Muscle layer of colon (tissue), 2 donors: ENCODE results near the gene PLIN5.
"Not testable (repeated sequence)": the region's sequence is repeated elsewhere in the genome, so short reads cannot be mapped to it uniquely, and the experiment has no call there.

ENCODE experiments used
- H3K27ac ChIP-seq: one replicate; pipeline ENCODE4 v1.7.0; 2013; ENCODE audit warnings: low read depth, mild to moderate bottlenecking, low read length, moderate library complexity
- H3K27me3 ChIP-seq, 2 donors: one replicate each; pipeline ENCODE4 v1.7.0; 2013; ENCODE audit warnings: low read length in 2 of 2, mild to moderate bottlenecking in 2 of 2; ENCODE audit not compliant: insufficient read depth in 2 of 2, control insufficient read depth in 1 of 2
- H3K36me3 ChIP-seq: one replicate; pipeline ENCODE4 v1.7.0; 2013; ENCODE audit warnings: mild to moderate bottlenecking, low read length; ENCODE audit not compliant: insufficient read depth
- H3K4me1 ChIP-seq: one replicate; pipeline ENCODE4 v1.7.0; 2013; ENCODE audit warnings: mild to moderate bottlenecking, low read length; ENCODE audit not compliant: insufficient read depth
- H3K4me3 ChIP-seq, 2 donors: one replicate each; pipeline ENCODE4 v1.7.0; 2013; ENCODE audit warnings: low read length in 2 of 2, low read depth in 1 of 2, mild to moderate bottlenecking in 1 of 2, moderate library complexity in 1 of 2
- H3K9ac ChIP-seq: one replicate; pipeline ENCODE4 v1.7.0; 2013; ENCODE audit warnings: low read length
- H3K9me3 ChIP-seq: one replicate; pipeline ENCODE4 v1.7.0; 2013; ENCODE audit warnings: mild to moderate bottlenecking, low read length
- donor health status: abdominal sarcoma.
- donor health status: Adenocarcinoma of cecum.

The PLIN5 gene

GRCh38 chr19:4537953-4538600 lies 3.1 kb upstream of the PLIN5 start:
- Histone ChIP-seq H3K27ac (no peak overlapping the region), H3K4me3 (no peak overlapping the region), H3K4me1 (no peaks in the 10 kb centered on the region), H3K9me3 (peaks cover 6% of the 10 kb centered on the region), H3K27me3 (peaks cover 0 to 14% of the 10 kb centered on the region in 2 donors), H3K36me3 (no peaks in the 10 kb centered on the region), H3K9ac (no peak overlapping the region)

DNA sequence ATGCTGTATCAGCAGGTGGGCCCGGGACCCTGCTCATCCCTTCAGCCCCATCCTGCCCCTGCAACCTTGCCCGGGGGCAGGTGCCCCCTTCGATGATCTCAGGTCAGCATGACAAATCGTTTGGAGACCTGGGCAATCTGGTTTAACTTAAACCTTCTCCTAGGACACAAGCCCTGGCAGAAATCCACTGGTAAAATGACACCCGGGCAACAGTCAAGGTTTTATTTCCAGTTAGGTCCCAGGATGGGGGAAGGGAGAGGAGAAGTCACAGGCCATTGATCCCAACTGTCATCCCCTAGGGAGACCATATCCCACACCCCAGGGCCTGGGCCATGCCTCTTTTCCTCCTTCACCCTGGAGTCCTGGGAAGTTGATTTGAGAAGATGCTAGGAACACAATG lies 1.8 kb upstream of the PLIN5 start:
- no peaks in the 10 kb centered on the region for H3K36me3 ChIP-seq
- peaks cover 6% of the 10 kb centered on the region for H3K9me3 ChIP-seq
- H3K27me3 ChIP-seq, result peaks cover 0 to 14% of the 10 kb centered on the region in 2 donors
- no peak overlapping the region for H3K4me3 ChIP-seq
- no peaks in the 10 kb centered on the region for H3K4me1 ChIP-seq
- H3K27ac ChIP-seq, result no peak overlapping the region
- no peak overlapping the region for H3K9ac ChIP-seq

- Histone ChIP-seq H3K9me3 (no peaks in the 10 kb centered on the region), H3K4me3 (no peak overlapping the region), H3K27ac (no peak overlapping the region), H3K4me1 (no peaks in the 10 kb centered on the region), H3K27me3 (peaks cover 0 to 18% of the 10 kb centered on the region in 2 donors), H3K9ac (no peak overlapping the region), H3K36me3 (no peaks in the 10 kb centered on the region)
Measured at GRCh38 chr19:4533835-4534424, 1.1 kb downstream of the PLIN5 start.

DNA sequence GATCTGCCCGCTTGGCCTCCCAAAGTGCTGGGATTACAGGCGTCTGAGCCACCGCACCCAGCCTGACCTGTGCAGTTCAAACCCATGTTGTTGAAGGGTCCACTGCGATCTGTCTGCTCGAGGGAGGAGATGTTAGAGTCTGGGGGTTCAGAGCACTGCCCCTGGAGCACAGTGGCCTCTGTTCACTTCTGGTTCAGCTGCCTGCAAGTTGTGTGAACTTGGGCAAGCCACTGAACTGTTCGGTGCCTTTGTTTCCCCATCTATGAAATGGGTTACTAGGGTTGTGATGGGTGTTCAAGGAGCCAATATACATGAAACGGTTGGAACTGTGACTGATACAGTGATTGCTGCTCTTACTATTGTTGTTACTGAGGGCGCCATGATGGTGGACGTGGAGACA lies 1.7 kb downstream of the PLIN5 start:
- Histone ChIP-seq H3K4me3 (no peak overlapping the region), H3K9me3 (no peaks in the 10 kb centered on the region), H3K4me1 (no peaks in the 10 kb centered on the region), H3K9ac (no peak overlapping the region), H3K27ac (no peak overlapping the region), H3K27me3 (peaks cover 0 to 13% of the 10 kb centered on the region in 2 donors), H3K36me3 (no peaks in the 10 kb centered on the region)

- H3K27me3 ChIP-seq, result peaks cover 0 to 8% of the 10 kb centered on the region in 2 donors
- H3K4me1 ChIP-seq, result no peaks in the 10 kb centered on the region
- no peak overlapping the region for H3K27ac ChIP-seq
Measured at GRCh38 chr19:4531562-4532165, 3.4 kb downstream of the PLIN5 start.

DNA sequence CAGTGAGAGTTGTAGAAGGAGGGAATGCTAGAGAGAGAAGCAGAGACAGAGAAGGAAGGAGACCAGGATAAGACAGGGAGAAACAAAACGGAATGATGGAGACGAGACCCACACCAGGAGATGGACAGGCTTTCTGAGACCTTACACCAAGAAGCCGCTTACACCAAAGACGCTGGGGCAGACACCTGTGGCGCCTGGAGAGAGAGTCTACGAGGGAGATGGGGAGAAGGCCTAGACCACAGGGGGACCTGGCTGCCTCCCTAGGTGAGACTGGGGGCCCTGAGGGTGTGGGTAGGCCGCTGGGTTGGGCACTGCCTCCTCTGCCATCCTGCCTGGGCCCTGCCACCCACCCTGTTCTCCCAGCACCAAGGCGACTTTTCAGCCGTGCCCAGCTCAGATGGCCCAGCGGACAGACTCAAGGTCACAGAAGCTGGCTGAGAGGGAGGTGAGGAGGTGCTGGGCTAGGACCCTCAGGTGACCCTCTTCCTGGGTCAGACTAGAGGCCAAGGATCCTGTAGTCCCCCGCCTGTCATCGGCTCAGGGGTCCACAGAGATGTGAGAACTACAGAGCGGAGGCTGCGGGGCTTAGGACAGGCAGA lies 5.0 kb downstream of the PLIN5 start:
- peaks cover 0 to 5% of the 10 kb centered on the region in 2 donors for H3K27me3 ChIP-seq
- H3K36me3 ChIP-seq, result no peaks in the 10 kb centered on the region
- H3K9ac ChIP-seq, result no peak overlapping the region
- no peaks in the 10 kb centered on the region for H3K4me1 ChIP-seq
- H3K9me3 ChIP-seq, result no peaks in the 10 kb centered on the region
- no peak overlapping the region for H3K27ac ChIP-seq
- H3K4me3 ChIP-seq, result no peak overlapping the region

More at GRCh38 chr19:4531562-4532165, 3.4 kb downstream of the PLIN5 start:
- no peak overlapping the region for H3K4me3 ChIP-seq
- no peaks in the 10 kb centered on the region for H3K36me3 ChIP-seq
- H3K9ac ChIP-seq, result no peak overlapping the region
- H3K9me3 ChIP-seq, result no peaks in the 10 kb centered on the region

GRCh38 chr19:4528843-4529242 lies 6.2 kb downstream of the PLIN5 start:
- Histone ChIP-seq H3K4me3 (no peak overlapping the region), H3K9me3 (no peaks in the 10 kb centered on the region), H3K27ac (no peak overlapping the region), H3K36me3 (no peaks in the 10 kb centered on the region), H3K9ac (no peak overlapping the region), H3K27me3 (peaks cover 0 to 3% of the 10 kb centered on the region in 2 donors), H3K4me1 (no peaks in the 10 kb centered on the region)

- H3K27me3 ChIP-seq, H3K9ac ChIP-seq, H3K9me3 ChIP-seq, H3K36me3 ChIP-seq, H3K4me1 ChIP-seq, H3K4me3 ChIP-seq, H3K27ac ChIP-seq: not testable (repeated sequence)
Measured at GRCh38 chr19:4527377-4527776, 7.6 kb downstream of the PLIN5 start.

GRCh38 chr19:4525563-4526002 lies 9.4 kb downstream of the PLIN5 start:
- Histone ChIP-seq H3K9me3 (no peaks in the 10 kb centered on the region), H3K4me3 (no peak overlapping the region), H3K27me3 (no peaks in the 10 kb centered on the region), H3K36me3 (no peaks in the 10 kb centered on the region), H3K4me1 (peaks cover 11% of the 10 kb centered on the region), H3K9ac (no peak overlapping the region), H3K27ac (no peak overlapping the region)

GRCh38 chr19:4524808-4525562 lies 10.0 kb downstream of the PLIN5 start:
- no peak overlapping the region for H3K9ac ChIP-seq
- no peaks in the 10 kb centered on the region for H3K27me3 ChIP-seq
- no peak overlapping the region for H3K4me3 ChIP-seq
- H3K4me1 ChIP-seq, result peaks cover 13% of the 10 kb centered on the region
- no peak overlapping the region for H3K27ac ChIP-seq
- no peaks in the 10 kb centered on the region for H3K9me3 ChIP-seq
- no peaks in the 10 kb centered on the region for H3K36me3 ChIP-seq
